ENCODE measurements around the gene FYTTD1. TPM values are rescaled to one million over a fixed set of nuclear protein-coding genes. Genes with fewer than 3 reads are reported as not detected.
A peak's percentile ranks its signal among the peaks of the same experiment; 100 is the strongest.
"Not testable (repeated sequence)": the region's sequence is repeated elsewhere in the genome, so short reads cannot be mapped to it uniquely, and the experiment has no call there.

FYTTD1 gene
- total RNA-seq = 59.0 and 77.2 TPM in 2 replicates

- H3K27me3 Mint-ChIP-seq (ENCODE audit: insufficient read depth) = peaks cover 13% of the 10 kb centered on the region
These were observed at the start of gene FYTTD1 for GRCh38 chr3:197749601-197750395. Gene FYTTD1, plus strand, starts transcription at chr3:197749883. Its CDS starts 89 bp downstream, at chr3:197749972.

GRCh38 chr3:197700095-197700494 is 49.6 kb upstream of the FYTTD1 start:
- Mint-ChIP-seq H3K27ac (no peak overlapping the region), H3K4me1 (ENCODE audit: low read depth) (no peaks in the 10 kb centered on the region), H3K27me3 (ENCODE audit: insufficient read depth) (no peaks in the 10 kb centered on the region), H3K4me3 (no peak overlapping the region), H3K9me3 (no peaks in the 10 kb centered on the region), H3K36me3 (ENCODE audit: low read depth) (peaks cover 65% of the 10 kb centered on the region)
- DNase-seq (ENCODE audit: low spot score) = no peak
- intact Hi-C loops (cut with micrococcal nuclease) = no loop called here

More at GRCh38 chr3:197749601-197750395, at the start of gene FYTTD1:
- peaks cover 44% of the 10 kb centered on the region for H3K4me1 Mint-ChIP-seq (ENCODE audit: low read depth)
- H3K4me3 Mint-ChIP-seq = peak within 1 kb of the TSS; percentile 97
- intact Hi-C loops (cut with micrococcal nuclease) = loop anchor here (1.0 to 5.0 kb wide), 4 partner anchors 12 to 323 kb away; partner anchors contain the start of gene LMLN
- no peaks in the 10 kb centered on the region for H3K9me3 Mint-ChIP-seq
- peak; percentile 85 for DNase-seq (ENCODE audit: low spot score)
- H3K36me3 Mint-ChIP-seq (ENCODE audit: low read depth) = peaks cover 1% of the 10 kb centered on the region
- peak within 1 kb of the TSS; percentile 95 for H3K27ac Mint-ChIP-seq

GRCh38 chr3:197701841-197702240 is 47.8 kb upstream of the FYTTD1 start:
- no peaks in the 10 kb centered on the region for H3K27me3 Mint-ChIP-seq (ENCODE audit: insufficient read depth)
- no peak overlapping the region for H3K27ac Mint-ChIP-seq
- no peaks in the 10 kb centered on the region for H3K9me3 Mint-ChIP-seq
- no peaks in the 10 kb centered on the region for H3K4me1 Mint-ChIP-seq (ENCODE audit: low read depth)
- intact Hi-C loops (cut with micrococcal nuclease) = no loop called here
- no peak for DNase-seq (ENCODE audit: low spot score)
- peaks cover 59% of the 10 kb centered on the region for H3K36me3 Mint-ChIP-seq (ENCODE audit: low read depth)
- no peak overlapping the region for H3K4me3 Mint-ChIP-seq

GRCh38 chr3:197706658-197707057 is 43.0 kb upstream of the FYTTD1 start:
- intact Hi-C loops (cut with micrococcal nuclease) = no loop called here

GRCh38 chr3:197709135-197709534 is 40.5 kb upstream of the FYTTD1 start:
- Mint-ChIP-seq H3K4me3 (no peak overlapping the region), H3K36me3 (ENCODE audit: low read depth) (peaks cover 22% of the 10 kb centered on the region), H3K4me1 (ENCODE audit: low read depth) (peaks cover 22% of the 10 kb centered on the region), H3K27ac (no peak overlapping the region), H3K9me3 (no peaks in the 10 kb centered on the region), H3K27me3 (ENCODE audit: insufficient read depth) (no peaks in the 10 kb centered on the region)
- no peak for DNase-seq (ENCODE audit: low spot score)
- intact Hi-C loops (cut with micrococcal nuclease) = no loop called here

More at GRCh38 chr3:197706658-197707057, 43.0 kb upstream of the FYTTD1 start:
- Mint-ChIP-seq H3K27ac (no peak overlapping the region), H3K27me3 (ENCODE audit: insufficient read depth) (no peaks in the 10 kb centered on the region), H3K36me3 (ENCODE audit: low read depth) (peaks cover 27% of the 10 kb centered on the region), H3K4me1 (ENCODE audit: low read depth) (no peaks in the 10 kb centered on the region), H3K4me3 (no peak overlapping the region), H3K9me3 (no peaks in the 10 kb centered on the region)
- no peak for DNase-seq (ENCODE audit: low spot score)

GRCh38 chr3:197710965-197711364 is 38.7 kb upstream of the FYTTD1 start:
- peaks cover 27% of the 10 kb centered on the region for H3K4me1 Mint-ChIP-seq (ENCODE audit: low read depth)
- peak overlapping the region; percentile 23 for H3K27ac Mint-ChIP-seq
- DNase-seq (ENCODE audit: low spot score); H3K4me3 Mint-ChIP-seq; H3K27me3 Mint-ChIP-seq (ENCODE audit: insufficient read depth); intact Hi-C loops (cut with micrococcal nuclease); H3K9me3 Mint-ChIP-seq: not testable (repeated sequence)
- H3K36me3 Mint-ChIP-seq (ENCODE audit: low read depth) = peaks cover 22% of the 10 kb centered on the region

GRCh38 chr3:197711973-197712707 is 37.5 kb upstream of the FYTTD1 start:
- DNase-seq (ENCODE audit: low spot score) = peak; percentile 78
- peak overlapping the region; percentile 70 for H3K4me3 Mint-ChIP-seq
- intact Hi-C loops (cut with micrococcal nuclease) = loop anchor here (1.0 kb wide), 4 partner anchors 24 to 194 kb away; partner anchors contain the start of genes LRCH3 and RUBCN
- H3K36me3 Mint-ChIP-seq (ENCODE audit: low read depth) = peaks cover 25% of the 10 kb centered on the region
- no peaks in the 10 kb centered on the region for H3K9me3 Mint-ChIP-seq
- no peaks in the 10 kb centered on the region for H3K27me3 Mint-ChIP-seq (ENCODE audit: insufficient read depth)
- peaks cover 32% of the 10 kb centered on the region for H3K4me1 Mint-ChIP-seq (ENCODE audit: low read depth)
- H3K27ac Mint-ChIP-seq = peak overlapping the region; percentile 92

- Mint-ChIP-seq H3K36me3 (ENCODE audit: low read depth) (peaks cover 32% of the 10 kb centered on the region), H3K4me3 (no peak overlapping the region), H3K9me3 (no peaks in the 10 kb centered on the region), H3K4me1 (ENCODE audit: low read depth) (peaks cover 32% of the 10 kb centered on the region), H3K27me3 (ENCODE audit: insufficient read depth) (no peaks in the 10 kb centered on the region), H3K27ac (peak overlapping the region; percentile 70)
- intact Hi-C loops (cut with micrococcal nuclease) = no loop called here
- DNase-seq (ENCODE audit: low spot score) = no peak
These were observed 36.2 kb upstream of the FYTTD1 start for GRCh38 chr3:197713477-197713822.

- Mint-ChIP-seq H3K9me3 (no peaks in the 10 kb centered on the region), H3K27ac (no peak overlapping the region), H3K4me3 (no peak overlapping the region), H3K36me3 (ENCODE audit: low read depth) (peaks cover 30% of the 10 kb centered on the region), H3K4me1 (ENCODE audit: low read depth) (peaks cover 32% of the 10 kb centered on the region), H3K27me3 (ENCODE audit: insufficient read depth) (no peaks in the 10 kb centered on the region)
- no peak for DNase-seq (ENCODE audit: low spot score)
- intact Hi-C loops (cut with micrococcal nuclease) = no loop called here
These were observed 35.4 kb upstream of the FYTTD1 start for GRCh38 chr3:197714251-197714650.

- no peaks in the 10 kb centered on the region for H3K27me3 Mint-ChIP-seq (ENCODE audit: insufficient read depth)
- DNase-seq (ENCODE audit: low spot score) = no peak
- peaks cover 38% of the 10 kb centered on the region for H3K36me3 Mint-ChIP-seq (ENCODE audit: low read depth)
- H3K4me1 Mint-ChIP-seq (ENCODE audit: low read depth) = peaks cover 12% of the 10 kb centered on the region
- H3K9me3 Mint-ChIP-seq = peaks cover 6% of the 10 kb centered on the region
- H3K27ac Mint-ChIP-seq = no peak overlapping the region
- intact Hi-C loops (cut with micrococcal nuclease) = no loop called here
- H3K4me3 Mint-ChIP-seq = no peak overlapping the region
These were observed 30.8 kb upstream of the FYTTD1 start for GRCh38 chr3:197718891-197719290.

GRCh38 chr3:197720694-197721093 is 29.0 kb upstream of the FYTTD1 start:
- H3K27me3 Mint-ChIP-seq (ENCODE audit: insufficient read depth) = no peaks in the 10 kb centered on the region
- intact Hi-C loops (cut with micrococcal nuclease) = no loop called here
- H3K4me3 Mint-ChIP-seq = no peak overlapping the region
- peaks cover 6% of the 10 kb centered on the region for H3K9me3 Mint-ChIP-seq
- peaks cover 35% of the 10 kb centered on the region for H3K36me3 Mint-ChIP-seq (ENCODE audit: low read depth)
- no peak overlapping the region for H3K27ac Mint-ChIP-seq
- DNase-seq (ENCODE audit: low spot score) = no peak
- peaks cover 5% of the 10 kb centered on the region for H3K4me1 Mint-ChIP-seq (ENCODE audit: low read depth)

- H3K27me3 Mint-ChIP-seq (ENCODE audit: insufficient read depth) = no peaks in the 10 kb centered on the region
- H3K36me3 Mint-ChIP-seq (ENCODE audit: low read depth) = peaks cover 23% of the 10 kb centered on the region
- peaks cover 6% of the 10 kb centered on the region for H3K9me3 Mint-ChIP-seq
- no peaks in the 10 kb centered on the region for H3K4me1 Mint-ChIP-seq (ENCODE audit: low read depth)
- no peak overlapping the region for H3K4me3 Mint-ChIP-seq
- no peak for DNase-seq (ENCODE audit: low spot score)
- H3K27ac Mint-ChIP-seq = no peak overlapping the region
- intact Hi-C loops (cut with micrococcal nuclease) = no loop called here
These were observed 26.9 kb upstream of the FYTTD1 start for GRCh38 chr3:197722734-197723133.

GRCh38 chr3:197727878-197728277 is 21.8 kb upstream of the FYTTD1 start:
- intact Hi-C loops (cut with micrococcal nuclease); H3K9me3 Mint-ChIP-seq; H3K36me3 Mint-ChIP-seq (ENCODE audit: low read depth); DNase-seq (ENCODE audit: low spot score); H3K4me3 Mint-ChIP-seq; H3K27ac Mint-ChIP-seq; H3K27me3 Mint-ChIP-seq (ENCODE audit: insufficient read depth): not testable (repeated sequence)
- H3K4me1 Mint-ChIP-seq (ENCODE audit: low read depth) = peaks cover 26% of the 10 kb centered on the region

All from activated T-helper 1 cell treated with anti-CD3 and anti-CD28 coated beads, Interleukin-12 subunit alpha, Interleukin-12 subunit beta, Interleukin-2, Interleukin-4 antibody, amounts not matched to agents 30 ng/mL and 10 ng/mL and 1 ng/mL, durations not matched to agents 14 hours and 24 hours and 36 hours (primary cell).